ENCODE data around the gene KCNQ1.

KCNQ1 gene

DNA sequence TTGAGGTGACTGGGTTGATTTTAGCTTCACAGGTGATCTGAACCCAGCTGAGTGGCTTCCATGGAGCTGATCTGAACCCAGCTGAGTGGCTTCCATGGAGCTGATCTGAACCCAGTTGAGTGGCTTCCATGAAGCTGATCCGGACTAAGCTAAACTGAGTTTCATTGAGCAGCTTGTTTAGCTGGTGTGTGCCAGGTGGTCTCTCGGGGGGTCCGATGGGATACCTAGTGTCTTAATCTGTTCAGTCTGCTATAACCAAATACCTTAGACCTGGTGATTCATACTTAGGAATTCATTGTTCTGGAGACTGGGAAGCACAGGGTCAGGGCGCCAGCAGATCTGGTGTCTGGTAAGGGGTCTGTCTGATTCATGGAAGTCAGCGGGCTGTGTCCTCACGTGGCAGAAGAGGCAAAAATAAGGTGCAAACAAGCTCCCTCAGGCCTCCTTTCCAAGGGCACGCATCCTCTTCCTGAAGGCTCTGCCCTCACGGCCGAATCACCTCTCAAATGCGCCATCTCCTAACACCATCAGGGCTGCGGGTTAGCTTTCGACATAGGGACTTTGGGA is 307.5 kb downstream of the KCNQ1 start:
- Histone ChIP-seq H3K4me1 (ENCODE audit: control insufficient read depth, insufficient read depth, low read length, poor library complexity, severe bottlenecking) (peaks cover 6% of the 10 kb centered on the region), H3K27ac (ENCODE audit: low read depth, low read length, severe bottlenecking) (peak overlapping the region; percentile 66), H3K9me3 (ENCODE audit: control insufficient read depth, low read length) (peaks cover 3% of the 10 kb centered on the region), H3K36me3 (ENCODE audit: control insufficient read depth, insufficient read depth, low read length) (no peaks in the 10 kb centered on the region), H3K4me3 (ENCODE audit: extremely low read depth, insufficient read depth, low read length, poor library complexity, severe bottlenecking) (no peak overlapping the region)
- WGBS, 2 experiments (ENCODE audit: insufficient coverage in 2 of 2) = 88 to 89% methylated on average over 9 to 10 of the region's 12 CpGs

DNA sequence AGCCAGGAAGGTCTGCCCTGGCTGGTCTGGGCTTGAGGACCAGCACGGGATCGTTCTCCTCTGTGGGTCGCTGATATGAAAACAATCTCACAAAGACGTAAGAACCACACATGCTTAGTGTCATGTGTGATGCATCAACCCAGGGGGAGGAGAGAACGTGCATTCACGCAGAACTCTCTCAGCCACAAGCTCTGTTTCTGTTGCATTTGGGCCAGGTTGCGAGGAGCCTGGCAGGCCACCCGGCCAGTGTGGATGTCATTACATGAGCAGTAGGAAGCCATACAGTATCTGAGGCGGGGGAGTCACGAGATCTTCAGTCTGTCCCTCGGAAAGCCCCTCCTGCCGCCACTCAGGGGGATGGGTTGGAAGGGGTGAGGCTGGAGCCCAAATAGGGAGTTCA is 308.1 kb downstream of the KCNQ1 start:
- peaks cover 9% of the 10 kb centered on the region for H3K9me3 ChIP-seq (ENCODE audit: control insufficient read depth, low read length)
- WGBS, 2 experiments (ENCODE audit: insufficient coverage in 2 of 2) = 93 to 94% methylated on average over 10 to 12 of the region's 12 CpGs

DNA sequence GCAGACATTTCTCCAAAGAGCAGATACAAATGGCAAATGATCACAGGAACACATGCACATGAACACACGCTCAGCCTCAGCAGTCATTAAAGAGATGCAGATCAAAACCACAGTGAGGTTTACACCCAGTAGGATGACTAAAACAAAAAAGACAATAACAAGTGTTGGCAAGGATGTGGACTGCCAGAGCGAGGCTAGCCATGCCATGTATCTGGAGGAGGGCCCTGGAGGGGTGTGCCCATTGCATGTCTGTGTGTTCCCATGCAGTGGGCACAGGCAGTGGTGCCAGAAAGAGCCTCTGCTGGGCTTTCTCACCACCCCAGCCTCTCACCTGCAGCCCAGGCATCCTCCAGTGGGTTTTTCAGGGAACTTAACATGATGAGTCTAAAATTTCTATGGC is 309.2 kb downstream of the KCNQ1 start:
- Histone ChIP-seq H3K4me3 (ENCODE audit: extremely low read depth, insufficient read depth, low read length, poor library complexity, severe bottlenecking) (no peak overlapping the region), H3K27ac (ENCODE audit: low read depth, low read length, severe bottlenecking) (no peak overlapping the region), H3K9me3 (ENCODE audit: control insufficient read depth, low read length) (peaks cover 13% of the 10 kb centered on the region), H3K4me1 (ENCODE audit: control insufficient read depth, insufficient read depth, low read length, poor library complexity, severe bottlenecking) (peaks cover 6% of the 10 kb centered on the region), H3K36me3 (ENCODE audit: control insufficient read depth, insufficient read depth, low read length) (no peaks in the 10 kb centered on the region)
- 71 to 100% methylated on average over 1 of the region's 2 CpGs for WGBS, 2 experiments (ENCODE audit: insufficient coverage in 2 of 2)

More for the DNA sequence above, 308.1 kb downstream of the KCNQ1 start:
- no peaks in the 10 kb centered on the region for H3K36me3 ChIP-seq (ENCODE audit: control insufficient read depth, insufficient read depth, low read length)
- no peak overlapping the region for H3K4me3 ChIP-seq (ENCODE audit: extremely low read depth, insufficient read depth, low read length, poor library complexity, severe bottlenecking)
- peak overlapping the region; percentile 66 for H3K27ac ChIP-seq (ENCODE audit: low read depth, low read length, severe bottlenecking)
- H3K4me1 ChIP-seq (ENCODE audit: control insufficient read depth, insufficient read depth, low read length, poor library complexity, severe bottlenecking) = peaks cover 6% of the 10 kb centered on the region

DNA sequence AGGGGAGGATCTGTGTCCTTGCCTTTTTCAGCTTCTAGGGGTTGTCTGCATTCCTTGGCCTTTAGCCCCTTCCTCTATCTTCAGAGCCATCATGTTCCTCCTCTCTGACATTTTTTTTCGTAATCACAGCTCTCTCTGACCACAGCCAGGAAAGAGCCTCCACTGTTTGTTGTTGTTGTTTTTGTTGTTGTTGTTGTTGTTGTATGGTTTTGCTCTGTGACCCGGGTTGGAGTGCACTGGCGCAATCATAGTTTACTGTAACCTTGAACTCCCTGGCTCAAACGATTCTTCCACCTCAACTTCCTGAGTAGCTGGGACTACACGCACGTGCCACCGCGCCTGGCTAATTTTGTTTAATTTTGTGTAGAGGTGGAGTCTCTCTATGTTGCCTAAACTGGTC is 310.3 kb downstream of the KCNQ1 start:
- 91% methylated on average over 4 of the region's 8 CpGs; no CpG with 5 or more reads in 1 of the 2 experiments for WGBS, 2 experiments (ENCODE audit: insufficient coverage in 2 of 2)
- peaks cover 6% of the 10 kb centered on the region for H3K4me1 ChIP-seq (ENCODE audit: control insufficient read depth, insufficient read depth, low read length, poor library complexity, severe bottlenecking)
- no peaks in the 10 kb centered on the region for H3K36me3 ChIP-seq (ENCODE audit: control insufficient read depth, insufficient read depth, low read length)
- H3K9me3 ChIP-seq (ENCODE audit: control insufficient read depth, low read length) = peaks cover 13% of the 10 kb centered on the region
- no peak overlapping the region for H3K4me3 ChIP-seq (ENCODE audit: extremely low read depth, insufficient read depth, low read length, poor library complexity, severe bottlenecking)
- H3K27ac ChIP-seq (ENCODE audit: low read depth, low read length, severe bottlenecking) = no peak overlapping the region

DNA sequence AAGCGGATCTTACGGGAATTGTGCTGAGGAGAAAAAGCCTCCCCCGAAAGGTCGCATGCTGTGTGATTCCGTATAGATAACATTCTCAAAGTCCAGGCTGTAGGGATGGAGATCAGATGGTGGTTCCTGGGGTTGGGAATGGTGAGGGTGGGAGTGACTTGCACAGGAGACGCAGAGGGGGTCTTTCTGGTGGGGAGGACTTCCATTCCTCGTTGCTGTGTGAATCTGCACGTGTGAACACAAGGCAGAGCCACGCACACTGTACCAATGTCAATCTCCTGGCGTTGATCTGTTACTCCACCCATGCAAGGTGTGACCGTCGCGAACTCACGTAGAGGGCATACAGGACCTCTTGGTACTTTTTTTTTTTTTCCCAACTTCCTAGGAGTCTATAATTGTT is 313.9 kb downstream of the KCNQ1 start:
- Histone ChIP-seq H3K9me3 (ENCODE audit: control insufficient read depth, low read length) (peaks cover 13% of the 10 kb centered on the region), H3K27ac (ENCODE audit: low read depth, low read length, severe bottlenecking) (no peak overlapping the region), H3K4me3 (ENCODE audit: extremely low read depth, insufficient read depth, low read length, poor library complexity, severe bottlenecking) (no peak overlapping the region), H3K4me1 (ENCODE audit: control insufficient read depth, insufficient read depth, low read length, poor library complexity, severe bottlenecking) (no peaks in the 10 kb centered on the region), H3K36me3 (ENCODE audit: control insufficient read depth, insufficient read depth, low read length) (no peaks in the 10 kb centered on the region)
- 92% methylated on average over 12 of the region's 14 CpGs for WGBS, 2 experiments (ENCODE audit: insufficient coverage in 2 of 2)

- no peaks in the 10 kb centered on the region for H3K4me1 ChIP-seq (ENCODE audit: control insufficient read depth, insufficient read depth, low read length, poor library complexity, severe bottlenecking)
- H3K4me3 ChIP-seq (ENCODE audit: extremely low read depth, insufficient read depth, low read length, poor library complexity, severe bottlenecking) = no peak overlapping the region
- WGBS, 2 experiments (ENCODE audit: insufficient coverage in 2 of 2) = 92 to 98% methylated on average over 9 to 11 of the region's 17 CpGs
- peaks cover 10% of the 10 kb centered on the region for H3K9me3 ChIP-seq (ENCODE audit: control insufficient read depth, low read length)
- no peak overlapping the region for H3K27ac ChIP-seq (ENCODE audit: low read depth, low read length, severe bottlenecking)
- no peaks in the 10 kb centered on the region for H3K36me3 ChIP-seq (ENCODE audit: control insufficient read depth, insufficient read depth, low read length)
Observed at GRCh38 chr11:2759228-2760195, 314.7 kb downstream of the KCNQ1 start.

GRCh38 chr11:2760196-2760871 is 315.5 kb downstream of the KCNQ1 start:
- H3K27ac ChIP-seq (ENCODE audit: low read depth, low read length, severe bottlenecking) = no peak overlapping the region
- 87 to 88% methylated on average over 12 to 13 of the region's 20 CpGs for WGBS, 2 experiments (ENCODE audit: insufficient coverage in 2 of 2)
- no peak overlapping the region for H3K4me3 ChIP-seq (ENCODE audit: extremely low read depth, insufficient read depth, low read length, poor library complexity, severe bottlenecking)
- no peaks in the 10 kb centered on the region for H3K4me1 ChIP-seq (ENCODE audit: control insufficient read depth, insufficient read depth, low read length, poor library complexity, severe bottlenecking)
- H3K36me3 ChIP-seq (ENCODE audit: control insufficient read depth, insufficient read depth, low read length) = no peaks in the 10 kb centered on the region
- peaks cover 10% of the 10 kb centered on the region for H3K9me3 ChIP-seq (ENCODE audit: control insufficient read depth, low read length)

DNA sequence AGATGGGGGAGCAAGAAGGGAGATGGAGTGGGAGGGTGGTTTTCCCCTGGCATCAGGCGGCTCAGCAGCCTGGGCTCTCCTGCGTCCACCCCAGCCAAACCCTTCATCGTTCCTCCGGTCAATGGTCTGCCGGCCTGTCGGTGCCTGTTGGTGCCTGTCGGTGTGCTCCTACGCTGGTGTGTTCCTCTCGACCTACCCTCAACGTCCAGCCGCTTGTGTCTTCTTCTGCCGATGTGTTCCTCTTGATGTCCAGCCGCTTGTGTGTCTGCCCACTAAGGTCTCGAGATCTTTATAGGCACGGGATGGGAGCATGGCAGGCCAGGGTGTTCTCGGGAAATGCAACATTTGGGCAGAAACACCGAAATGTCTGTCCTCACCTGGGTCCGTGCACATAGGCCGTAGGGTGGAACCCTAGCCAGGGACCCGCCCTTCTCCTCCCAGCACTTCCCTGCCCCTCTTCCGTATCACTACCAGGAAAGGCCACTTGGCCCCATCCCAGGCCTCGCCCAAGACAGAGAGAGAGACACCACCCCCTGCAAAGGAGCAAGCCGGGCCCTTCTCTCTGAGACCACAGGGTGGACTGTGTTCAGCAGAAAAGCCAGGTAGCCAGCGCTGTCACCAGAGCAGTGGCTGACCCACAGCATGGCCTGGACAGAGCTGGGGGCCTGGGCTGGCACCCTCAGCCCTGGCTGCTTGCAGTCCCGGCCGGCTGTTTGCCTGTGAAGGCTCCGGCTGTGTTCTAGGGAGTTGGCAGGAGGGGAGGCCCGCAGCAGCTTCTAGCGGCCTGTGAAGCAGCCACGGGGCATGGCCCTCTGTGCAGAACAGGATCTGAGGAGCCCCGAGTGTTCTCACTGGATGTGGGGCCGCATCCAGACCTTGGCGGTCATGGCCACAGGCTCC is 316.6 kb downstream of the KCNQ1 start:
- H3K4me1 ChIP-seq (ENCODE audit: control insufficient read depth, insufficient read depth, low read length, poor library complexity, severe bottlenecking) = no peaks in the 10 kb centered on the region
- WGBS, 2 experiments (ENCODE audit: insufficient coverage in 2 of 2) = 91 to 93% methylated on average over 25 to 33 of the region's 33 CpGs
- peaks cover 10% of the 10 kb centered on the region for H3K9me3 ChIP-seq (ENCODE audit: control insufficient read depth, low read length)
- H3K4me3 ChIP-seq (ENCODE audit: extremely low read depth, insufficient read depth, low read length, poor library complexity, severe bottlenecking) = no peak overlapping the region
- no peak overlapping the region for H3K27ac ChIP-seq (ENCODE audit: low read depth, low read length, severe bottlenecking)
- no peaks in the 10 kb centered on the region for H3K36me3 ChIP-seq (ENCODE audit: control insufficient read depth, insufficient read depth, low read length)

- Histone ChIP-seq H3K36me3 (ENCODE audit: control insufficient read depth, insufficient read depth, low read length) (no peaks in the 10 kb centered on the region), H3K27ac (ENCODE audit: low read depth, low read length, severe bottlenecking) (no peak overlapping the region), H3K4me3 (ENCODE audit: extremely low read depth, insufficient read depth, low read length, poor library complexity, severe bottlenecking) (no peak overlapping the region), H3K9me3 (ENCODE audit: control insufficient read depth, low read length) (peaks cover 10% of the 10 kb centered on the region), H3K4me1 (ENCODE audit: control insufficient read depth, insufficient read depth, low read length, poor library complexity, severe bottlenecking) (no peaks in the 10 kb centered on the region)
- WGBS, 2 experiments (ENCODE audit: insufficient coverage in 2 of 2) = 82 to 85% methylated on average over 9 of the region's 10 CpGs
Observed at GRCh38 chr11:2762031-2762380, 317.2 kb downstream of the KCNQ1 start.

DNA sequence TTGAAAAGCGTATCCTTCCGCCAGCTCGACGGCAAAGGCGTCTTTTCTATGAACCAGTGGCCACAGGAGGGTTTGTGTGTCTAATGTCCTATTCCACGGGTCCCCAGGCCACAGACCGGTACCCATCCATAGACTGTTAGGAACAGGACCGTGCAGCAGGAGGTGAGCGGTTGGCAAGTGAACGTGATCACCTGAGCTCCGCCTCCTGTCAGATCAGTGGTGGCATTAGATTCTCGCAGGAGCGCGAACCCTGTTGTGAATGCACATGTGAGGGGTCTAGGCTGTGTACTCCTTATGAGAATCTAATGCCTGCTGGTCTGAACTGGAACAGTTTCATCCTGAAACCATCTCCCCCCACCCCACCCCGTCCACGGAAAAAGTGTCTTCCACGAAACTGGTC is 317.6 kb downstream of the KCNQ1 start:
- Histone ChIP-seq H3K4me1 (ENCODE audit: control insufficient read depth, insufficient read depth, low read length, poor library complexity, severe bottlenecking) (no peaks in the 10 kb centered on the region), H3K9me3 (ENCODE audit: control insufficient read depth, low read length) (peaks cover 8% of the 10 kb centered on the region), H3K27ac (ENCODE audit: low read depth, low read length, severe bottlenecking) (no peak overlapping the region), H3K4me3 (ENCODE audit: extremely low read depth, insufficient read depth, low read length, poor library complexity, severe bottlenecking) (no peak overlapping the region), H3K36me3 (ENCODE audit: control insufficient read depth, insufficient read depth, low read length) (no peaks in the 10 kb centered on the region)
- WGBS, 2 experiments (ENCODE audit: insufficient coverage in 2 of 2) = 90 to 92% methylated on average over 9 to 16 of the region's 17 CpGs

Measured in mesodermal cell (in vitro differentiated cells).